Left cardiac atrium (tissue), 4 donors: ENCODE results near the gene LRRC47. TPM values are rescaled to one million over a fixed set of nuclear protein-coding genes. Genes with fewer than 3 reads are reported as not detected.

Experiments
- ATAC-seq, 2 donors: fragments of 200-7000 bp; cut with Tn5 transposase; one replicate each; pipeline ENCODE4 v1.9.1; 2020; ENCODE audit warnings: mild to moderate bottlenecking in 2 of 2, moderate library complexity in 2 of 2
- DNase-seq: peaks from one replicate; pipeline ENCODE4 v3.0.0-alpha.2; 2020
- intact Hi-C, 2 donors: fragments of 100-400 bp; cut with DNase I; formaldehyde crosslinking; loops; one replicate each; pipeline versions ENCODE4 v1.14.1 to v1.15.1; 2022 to 2023
- total RNA-seq, 2 donors: library from RNA; stranded (reverse); fragmentation: NEBNext Ultra II Directional; extraction: Animal tissue kit (Norgen Biotek cat#: 25700); gene quantifications; one replicate each; pipeline ENCODE4 v1.2.1, GENCODE V29; 2021
- donor health status: DM: no; HTN: yes; CAD: no.
- donor health status: DM: no; HTN: yes; CAD: no; lungs with severe emphysema.
- donor health status: DM: yes; HTN: yes; CAD: no.
- donor health status: Dilated cardiomyopathy.

The LRRC47 gene
- total RNA-seq, 2 donors from 2014 or later = 41.4 to 43.4 TPM

DNA sequence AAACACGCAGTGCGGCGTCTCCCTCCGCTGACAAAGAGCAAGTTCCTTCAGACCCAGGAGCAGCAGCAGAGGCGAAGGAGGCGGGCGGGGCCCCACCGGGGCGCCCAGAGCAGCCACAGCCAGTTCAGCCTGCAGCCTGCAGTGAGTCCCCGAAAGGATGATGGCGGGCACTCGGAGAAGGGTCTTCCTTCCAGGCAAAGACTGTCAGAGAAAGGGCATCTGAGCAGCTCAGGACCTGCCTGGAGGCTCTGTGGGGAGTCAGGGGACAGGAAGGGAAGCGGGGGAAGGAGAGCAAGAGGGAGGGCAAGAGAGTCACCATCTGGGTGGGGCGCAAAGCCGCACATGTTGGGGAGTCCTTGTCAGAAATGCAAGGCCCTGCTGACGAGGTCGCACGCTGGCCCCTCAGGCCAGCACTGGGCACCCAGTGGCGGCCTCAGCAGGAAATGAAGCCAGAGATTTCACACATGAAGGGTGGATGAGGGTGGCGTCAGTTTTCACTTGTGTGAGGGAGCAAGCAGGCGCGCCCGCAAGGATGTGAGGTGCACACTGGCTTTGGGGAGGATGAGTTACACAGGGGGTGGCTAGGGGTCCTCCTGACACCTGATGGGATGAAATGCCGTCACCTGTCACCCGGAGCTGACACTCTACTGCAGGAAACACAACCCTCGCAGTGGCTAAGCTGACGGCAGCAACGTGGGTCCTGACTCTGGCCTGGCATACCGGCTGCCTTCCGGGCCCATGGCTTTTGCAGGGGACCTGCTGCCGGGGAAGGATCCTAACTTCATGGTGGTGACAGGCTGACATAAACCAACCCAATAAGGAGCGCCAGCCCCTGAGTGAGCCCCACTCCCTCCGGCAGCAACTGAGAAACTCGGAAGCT is 6.6 kb downstream of the LRRC47 start:
- intact Hi-C loops = no loop called here
- ATAC-seq (no peak), DNase-seq (no peak)

DNA sequence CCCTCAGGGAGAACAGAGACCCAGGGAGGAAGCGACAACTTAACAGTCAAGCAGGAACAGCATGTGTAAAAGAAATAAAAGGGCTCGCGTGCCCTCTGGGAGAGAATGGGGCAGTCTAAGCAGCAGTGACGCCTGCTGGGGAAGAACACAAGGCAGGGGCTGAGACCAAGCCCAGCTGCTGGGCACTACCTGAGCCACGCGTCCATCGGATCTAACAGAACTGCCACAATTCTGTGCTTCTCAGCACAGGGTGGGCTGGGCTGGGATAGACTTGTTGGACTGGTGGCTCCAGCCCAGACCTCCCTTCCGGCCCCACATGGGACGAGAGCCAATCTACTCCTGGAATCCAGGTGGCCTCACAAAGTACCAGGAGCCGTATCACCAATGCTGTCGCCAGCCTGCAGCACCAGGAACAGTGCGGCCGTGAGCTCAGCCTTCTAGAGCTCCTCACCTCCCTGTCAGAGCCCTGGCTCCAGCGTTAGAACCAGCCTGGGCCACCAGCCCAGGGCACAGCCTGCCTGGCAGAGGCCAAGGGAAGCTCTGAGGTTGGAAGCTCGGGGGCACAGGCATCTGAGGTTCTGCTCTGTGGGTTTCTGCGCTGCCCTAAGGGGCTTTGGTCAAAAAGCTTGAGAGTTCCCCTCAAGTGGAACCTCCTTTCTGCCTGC is 7.4 kb downstream of the LRRC47 start:
- intact Hi-C loops = no loop called here
- ATAC-seq (no peak), DNase-seq (no peak)

DNA sequence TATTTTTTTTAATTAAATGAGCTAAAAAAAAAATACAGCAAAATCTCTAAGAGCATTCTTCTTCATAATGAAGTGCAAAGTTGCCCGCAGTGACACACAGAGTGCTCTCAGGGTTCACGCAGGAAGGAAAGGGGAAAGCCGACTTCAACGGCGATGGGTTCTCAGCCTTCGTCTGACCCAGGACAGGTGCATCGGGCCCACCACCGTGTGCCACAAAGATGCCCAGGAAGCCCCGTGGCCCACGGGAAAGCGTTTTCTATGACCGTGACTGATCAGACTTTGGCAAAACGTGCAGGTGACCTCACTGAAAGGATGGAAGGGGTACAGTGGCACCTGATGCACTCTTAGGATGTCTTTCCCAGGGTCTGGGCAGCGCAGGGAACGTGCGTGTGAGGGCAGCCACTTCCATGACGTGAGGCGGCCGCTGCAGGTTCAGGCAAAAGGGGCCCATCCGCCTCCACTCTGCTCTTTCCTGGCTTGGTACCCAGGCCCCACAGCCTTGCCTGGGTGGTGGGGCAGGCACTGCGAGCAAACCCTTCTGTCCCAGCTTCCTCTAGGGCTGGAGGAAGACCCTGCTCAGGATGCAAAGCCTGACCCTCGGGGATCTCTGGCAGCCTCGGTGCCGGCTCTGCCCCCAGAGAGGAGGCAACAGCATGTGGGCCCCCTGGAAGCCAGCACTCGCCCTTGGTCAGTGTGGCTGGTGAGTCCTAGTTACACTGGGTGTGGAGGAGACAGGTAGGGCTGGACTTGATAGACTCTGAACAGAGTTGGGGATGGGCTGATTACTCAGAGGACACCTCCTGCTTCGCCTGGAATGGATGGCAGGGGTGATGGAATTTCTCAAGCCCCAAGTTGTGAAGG is 8.3 kb downstream of the LRRC47 start:
- intact Hi-C loops = no loop called here
- DNase-seq = peak; percentile 3
- no peak for ATAC-seq

DNA sequence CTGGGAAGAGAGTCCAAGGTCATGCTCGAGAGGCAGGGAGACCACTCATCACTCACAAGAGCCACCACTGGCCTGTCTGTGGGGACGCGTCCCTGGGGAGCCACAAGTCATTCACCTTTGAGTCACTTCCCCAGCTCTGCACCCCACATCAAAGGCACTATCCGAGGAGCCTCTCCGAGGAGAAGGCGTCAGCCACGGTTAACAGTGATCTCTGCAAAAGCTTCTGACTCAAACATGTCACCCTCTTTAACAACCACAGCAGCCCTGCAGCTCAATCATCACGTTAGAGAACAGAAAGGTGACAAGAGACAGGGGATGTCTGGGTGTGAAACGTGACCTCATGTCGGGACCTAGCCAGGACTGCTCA is 9.0 kb downstream of the LRRC47 start:
- DNase-seq (no peak), ATAC-seq (no peak)
- intact Hi-C loops = no loop called here

DNA sequence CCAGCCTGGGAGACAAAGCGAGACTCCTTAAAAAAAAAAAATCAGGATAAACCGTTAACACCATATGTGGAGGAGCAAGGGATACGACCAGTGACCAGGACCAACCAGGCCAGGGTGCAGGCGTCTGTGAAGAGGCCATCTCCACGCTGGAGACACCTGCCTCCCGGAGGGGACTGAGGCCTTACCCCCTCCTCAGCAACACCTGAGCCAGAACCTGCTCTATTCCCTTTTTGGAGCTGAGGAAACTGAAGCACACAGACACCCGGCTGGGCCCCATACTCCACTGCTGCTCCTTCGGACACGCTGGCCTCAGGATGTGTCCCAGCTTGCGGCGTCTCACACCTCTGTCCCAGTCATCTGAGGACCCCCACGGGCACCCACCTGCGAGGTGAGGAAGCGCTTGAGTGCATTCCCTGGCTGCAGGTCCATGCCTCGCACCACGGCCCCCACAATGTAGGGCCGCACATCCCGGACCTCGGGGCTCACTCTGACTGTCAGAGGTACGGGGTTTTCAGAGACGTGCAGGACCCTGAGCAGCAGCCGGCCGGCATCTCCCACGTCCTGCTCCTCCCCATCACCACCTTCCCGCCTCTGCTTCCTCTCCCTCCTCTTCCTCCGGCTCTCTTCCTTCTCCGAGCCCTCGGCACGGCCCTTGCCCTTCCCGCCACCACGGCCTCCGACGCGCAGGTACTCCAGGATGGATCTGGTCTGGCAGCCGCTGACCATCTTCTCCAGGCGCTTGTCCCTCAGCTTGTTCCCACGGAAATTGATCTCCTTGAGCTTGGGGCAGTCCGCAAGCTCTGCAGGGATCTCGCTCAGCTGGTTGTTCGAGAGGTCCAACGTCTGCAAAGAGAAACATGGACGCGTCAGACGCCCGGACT is 9.6 kb downstream of the LRRC47 start:
- intact Hi-C loops = no loop called here
- DNase-seq = no peak
- ATAC-seq = no peak

GRCh38 chr1:3785456-3786157 is 10.7 kb downstream of the LRRC47 start:
- no peak for DNase-seq
- intact Hi-C loops = no loop called here
- ATAC-seq = no peak

GRCh38 chr1:3785045-3785444 is 11.3 kb downstream of the LRRC47 start:
- intact Hi-C loops = no loop called here
- ATAC-seq (peak in 1 of 2 donors; percentile 33), DNase-seq (no peak)

GRCh38 chr1:3783651-3784474 is 12.4 kb downstream of the LRRC47 start:
- intact Hi-C loops = no loop called here
- DNase-seq = peak; percentile 17
- no peak for ATAC-seq

GRCh38 chr1:3780901-3781300 is 15.4 kb downstream of the LRRC47 start:
- intact Hi-C loops = no loop called here
- DNase-seq = peak; percentile 8
- ATAC-seq = no peak

DNA sequence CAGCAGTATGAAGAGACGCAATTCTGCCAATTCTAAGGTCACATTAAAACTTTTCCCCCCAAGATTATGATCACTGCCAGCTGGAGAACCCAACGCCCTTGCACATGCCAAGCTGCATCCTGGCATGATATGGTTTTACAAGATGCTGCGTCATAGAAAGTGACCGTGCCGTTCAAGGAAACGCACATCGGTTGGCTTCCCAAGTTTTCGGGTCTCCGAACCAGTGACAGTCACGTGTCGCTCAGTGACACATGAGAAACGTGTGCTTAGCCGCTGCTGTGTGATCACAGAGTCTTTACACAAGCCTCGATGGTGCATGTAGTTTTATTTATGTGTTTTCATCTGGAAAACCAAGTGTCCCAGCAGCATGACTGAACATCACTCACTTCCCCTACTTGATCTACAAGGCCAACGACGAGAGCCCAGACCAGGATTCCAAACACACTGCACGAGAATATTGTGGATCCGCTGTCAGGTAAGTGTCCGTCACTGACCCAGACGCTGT is 16.3 kb downstream of the LRRC47 start:
- ATAC-seq (no peak), DNase-seq (peak; percentile 7)
- intact Hi-C loops = no loop called here

DNA sequence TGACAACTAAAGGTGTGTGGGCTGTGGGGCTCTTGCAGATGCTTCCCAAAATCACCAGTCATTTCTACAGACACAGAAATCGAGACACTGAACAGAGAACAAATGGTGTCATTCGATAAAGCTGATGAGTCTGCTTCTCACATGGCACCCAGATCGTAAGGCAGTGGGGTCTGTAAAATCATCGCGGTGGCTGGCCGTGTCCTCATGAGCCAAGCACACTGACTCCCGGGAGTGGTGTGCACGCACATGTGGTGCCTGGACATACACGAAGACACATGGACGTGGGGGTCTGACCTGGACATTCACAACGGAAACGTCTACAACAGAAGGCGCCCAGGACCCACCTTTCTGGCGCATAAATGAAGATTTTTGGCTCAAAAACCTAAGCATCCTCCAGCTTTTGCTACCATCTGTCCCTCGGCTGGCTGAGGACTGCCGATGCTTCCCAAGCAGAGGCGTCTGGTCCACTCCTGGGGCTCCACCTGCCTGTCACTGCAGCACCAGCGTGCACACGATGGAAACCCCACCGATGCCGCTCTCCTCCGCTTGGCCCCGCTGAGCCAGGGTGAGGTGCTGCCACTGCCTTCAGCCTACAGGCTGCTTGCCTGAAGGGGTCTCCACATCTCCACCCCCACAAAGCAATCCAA is 16.9 kb downstream of the LRRC47 start:
- ATAC-seq (no peak), DNase-seq (peak; percentile 21)
- intact Hi-C loops = no loop called here

- DNase-seq (peak; percentile 37), ATAC-seq (peak; percentile 4 to 32)
- intact Hi-C loops = no loop called here
These were observed 17.6 kb downstream of the LRRC47 start for GRCh38 chr1:3778590-3779264.

DNA sequence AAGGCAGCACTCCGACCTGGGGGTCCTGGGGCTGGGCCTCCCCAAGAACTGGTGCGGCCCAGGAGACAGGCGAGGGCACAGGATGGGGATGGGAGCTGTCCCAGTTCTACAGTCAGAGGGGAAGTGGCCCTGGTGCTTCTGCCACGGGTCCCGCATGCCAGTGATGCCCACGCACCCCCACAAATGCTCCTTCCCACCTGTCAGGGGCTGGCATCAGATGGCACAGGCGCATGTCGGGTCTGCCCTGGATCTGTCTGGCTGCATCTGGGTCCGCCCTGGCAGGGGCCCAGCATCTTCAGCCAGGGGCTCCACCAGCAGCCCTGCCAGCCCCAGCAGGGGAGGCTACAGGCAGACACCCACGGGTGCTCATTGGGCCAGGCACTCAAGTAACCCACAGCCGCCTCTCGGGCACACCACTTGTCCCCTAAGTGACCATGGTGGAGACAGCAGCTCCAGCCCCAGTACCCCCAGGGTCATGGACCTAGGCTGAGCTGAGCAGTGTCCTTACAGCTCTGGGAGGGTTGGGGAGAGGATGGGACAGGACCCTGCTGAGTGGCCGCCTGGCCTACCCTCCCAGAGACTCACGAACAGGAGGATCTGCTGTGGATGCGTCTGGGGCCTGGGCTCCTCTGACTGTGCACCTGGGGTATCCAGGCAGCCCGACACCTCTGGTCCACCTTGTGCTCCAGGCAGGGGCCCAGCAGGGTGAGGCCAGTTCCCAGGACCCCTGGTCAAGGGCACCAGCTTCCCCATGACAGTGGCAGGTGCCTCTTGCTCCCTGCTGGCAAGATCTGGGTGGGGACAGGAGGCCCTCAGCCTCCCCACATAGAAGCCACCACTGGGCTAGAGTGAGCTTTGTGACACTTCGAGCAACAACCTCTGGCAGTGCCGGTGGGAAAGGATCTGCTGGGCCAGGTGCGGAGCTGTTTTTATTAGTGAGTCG is 18.4 kb downstream of the LRRC47 start:
- intact Hi-C loops = no loop called here
- ATAC-seq = no peak
- DNase-seq = peak; percentile 13

DNA sequence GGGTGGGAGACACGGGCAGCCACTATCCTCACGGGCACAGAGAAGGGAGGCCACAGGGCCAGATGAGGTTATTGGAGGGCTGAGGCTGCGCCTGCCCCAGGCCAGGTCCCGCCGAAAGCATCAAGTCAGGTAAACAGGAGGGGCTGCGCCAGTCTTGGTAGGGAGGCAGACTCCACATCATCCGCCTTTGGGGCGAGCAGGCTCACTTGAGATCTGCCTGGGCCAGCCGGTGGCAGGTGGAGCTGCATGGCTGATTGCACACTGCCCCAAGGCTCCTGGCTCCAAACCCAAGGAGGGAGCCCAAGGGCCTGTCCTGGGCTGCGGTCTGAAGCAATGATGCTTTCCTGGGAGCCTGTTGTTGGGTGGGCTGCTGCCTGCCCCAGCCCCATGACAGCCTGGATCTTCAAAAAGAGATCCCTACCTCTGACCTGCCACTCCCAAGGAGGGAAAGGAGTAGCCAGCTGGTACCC is 19.2 kb downstream of the LRRC47 start:
- ATAC-seq = no peak
- intact Hi-C loops = no loop called here
- no peak for DNase-seq
